ENCODE results near the gene CDK14. TPM values are rescaled to one million over a fixed set of nuclear protein-coding genes. Genes with fewer than 3 reads are reported as not detected.
A peak's percentile ranks its signal among the peaks of the same experiment; 100 is the strongest.

CDK14 gene
- total and polyA plus RNA-seq, 10 of the 15 experiments (the other 5 are each of a cell fraction or from before 2014, with no cell fraction given) = 6.5 to 61.3 (median 24.2) TPM

GRCh38 chr7:90749262-90749661, 153.1 kb downstream of the CDK14 start (continued):
- TF ChIP-seq RCOR1 (conservative IDR thresholded peaks at IDR 0.05; ENCODE audit: low read depth, low read length) = no peak
- TF ChIP-seq ZBED1 (IDR thresholded peaks at IDR 0.05; ENCODE audit: borderline replicate concordance) = no peak
- no peak for TF ChIP-seq EGR1 (IDR thresholded peaks at IDR 0.05; ENCODE audit: borderline replicate concordance in 1 of 2, low read depth in 2 of 2, low read length in 2 of 2)

GRCh38 chr7:90749774-90750173, 153.7 kb downstream of the CDK14 start:
- no peaks in the 10 kb centered on the region for H4K20me1 ChIP-seq (ENCODE audit: control insufficient read depth, insufficient read depth)
- H3K27ac ChIP-seq (ENCODE audit: control insufficient read depth, insufficient read depth) = no peak overlapping the region
- H3K36me3 ChIP-seq (ENCODE audit: control insufficient read depth in 2 of 2, insufficient read depth in 2 of 2, low read length in 1 of 2) = peaks cover 0 to 6% of the 10 kb centered on the region in 2 experiments; a peak in 2 of 4 replicates
- intact Hi-C loops (cut with micrococcal nuclease; ENCODE audit: unreplicated experiment) = loop anchor here (1.0 kb wide), 1 partner anchor 40 kb away; no protein-coding TSS in a partner anchor
- CTCF ChIA-PET = interaction anchor here (0.6 to 7.1 kb wide), 21 partner anchors 9 to 294 kb away, joined by 3 to 183 read pairs (median 4); no protein-coding TSS in a partner anchor
- no TSS peak for BruUV-seq (replicated peaks)
- no peak overlapping the region for H3K4me2 ChIP-seq (ENCODE audit: control insufficient read depth, insufficient read depth)
- H3K79me2 ChIP-seq (ENCODE audit: control insufficient read depth, insufficient read depth, low read length) = no peaks in the 10 kb centered on the region
- H3K4me1 ChIP-seq (ENCODE audit: control insufficient read depth, insufficient read depth, low read length) = no peaks in the 10 kb centered on the region
- peak; percentile 93 for ATAC-seq
- in situ Hi-C loops (cut with MboI) = no loop called here
- SMC1A ChIA-PET (ENCODE audit: uncharacterized antibody, unreplicated experiment) = interaction anchor here (0.6 to 6.8 kb wide), 18 partner anchors 10 to 295 kb away, joined by 3 to 73 read pairs (median 6); no protein-coding TSS in a partner anchor
- H3K9me3 ChIP-seq (replicated peaks; ENCODE audit: control insufficient read depth, insufficient read depth, low read length) = no peaks in the 10 kb centered on the region
- H2AFZ ChIP-seq (ENCODE audit: control insufficient read depth, low read depth, low read length) = no peak overlapping the region
- no peak overlapping the region for H3K9ac ChIP-seq (ENCODE audit: control insufficient read depth, insufficient read depth, low read length)
- 0% methylated on average over 1 of the region's 1 CpG for WGBS (ENCODE audit: insufficient coverage, insufficient replicate concordance, low lambda C conversion rate, missing lambda C conversion rate)
- RAD21 ChIA-PET (ENCODE audit: unreplicated experiment) = interaction anchor here (0.6 to 2.7 kb wide), 13 partner anchors 24 to 294 kb away, joined by 3 to 47 read pairs (median 4); no protein-coding TSS in a partner anchor
- peak; percentile 7 for FAIRE-seq
- H3K4me3 ChIP-seq = no peak overlapping the region
- H3K27me3 ChIP-seq (replicated peaks in 1 of 2; ENCODE audit: control insufficient read depth in 2 of 2, insufficient read depth in 2 of 2, low read length in 1 of 2) = no peaks in the 10 kb centered on the region
- POLR2A ChIA-PET = no interaction called here
- no peak for DNase-seq (ENCODE audit: low read depth, low spot score)
- TF ChIP-seq ZBTB4 (CRISPR knock-in tag; IDR thresholded peaks at IDR 0.05) = no peak
- peak; percentile 16; the same call in 1 of the 3 replicates for TF ChIP-seq POU2F2 (IDR thresholded peaks at IDR 0.05; ENCODE audit: borderline replicate concordance, low read depth, low read length)
- TF ChIP-seq EGR1 (IDR thresholded peaks at IDR 0.05; ENCODE audit: borderline replicate concordance in 1 of 2, low read depth in 2 of 2, low read length in 2 of 2) = no peak
- TF ChIP-seq CHD1 (IDR thresholded peaks at IDR 0.05; ENCODE audit: low read depth, low read length) = no peak
- no peak for TF ChIP-seq CEBPB (IDR thresholded peaks at IDR 0.05; ENCODE audit: borderline replicate concordance in 1 of 2, low read depth in 2 of 2, low read length in 2 of 2)
- TF ChIP-seq SMAD5 (IDR thresholded peaks at IDR 0.05; ENCODE audit: low read depth) = no peak
- no peak for TF ChIP-seq BCLAF1 (IDR thresholded peaks at IDR 0.05)
- peak; percentile 45; the same call in 1 of the 2 replicates for TF ChIP-seq RAD21 (IDR thresholded peaks at IDR 0.05; ENCODE audit: insufficient read depth, low read depth, low read length)
- TF ChIP-seq ELK1 (IDR thresholded peaks at IDR 0.05; ENCODE audit: low read depth, low read length) = no peak
- no peak for TF ChIP-seq MTA3 (IDR thresholded peaks at IDR 0.05; ENCODE audit: borderline replicate concordance, low read length)
- TF ChIP-seq HSF1 (IDR thresholded peaks at IDR 0.05; ENCODE audit: low read depth, low read length) = no peak

Data from GM12878 (cell line).